GM12873 (cell line): ENCODE measurements around the gene HIPK2.

Experiments
- TF ChIP-seq, protein P1 (sequence below): IDR thresholded peaks from 2 replicates; pipeline ENCODE4 v1.5.1; 2012; ENCODE audit warnings: low read depth, mild to moderate bottlenecking, moderate library complexity, low read length, control low read depth; ENCODE audit not compliant: insufficient read depth; ENCODE audit errors: missing control alignments

HIPK2 gene

GRCh38 chr7:139699640-139700504 lies 77.9 kb downstream of the HIPK2 start:
- TF ChIP-seq, protein P1, sequence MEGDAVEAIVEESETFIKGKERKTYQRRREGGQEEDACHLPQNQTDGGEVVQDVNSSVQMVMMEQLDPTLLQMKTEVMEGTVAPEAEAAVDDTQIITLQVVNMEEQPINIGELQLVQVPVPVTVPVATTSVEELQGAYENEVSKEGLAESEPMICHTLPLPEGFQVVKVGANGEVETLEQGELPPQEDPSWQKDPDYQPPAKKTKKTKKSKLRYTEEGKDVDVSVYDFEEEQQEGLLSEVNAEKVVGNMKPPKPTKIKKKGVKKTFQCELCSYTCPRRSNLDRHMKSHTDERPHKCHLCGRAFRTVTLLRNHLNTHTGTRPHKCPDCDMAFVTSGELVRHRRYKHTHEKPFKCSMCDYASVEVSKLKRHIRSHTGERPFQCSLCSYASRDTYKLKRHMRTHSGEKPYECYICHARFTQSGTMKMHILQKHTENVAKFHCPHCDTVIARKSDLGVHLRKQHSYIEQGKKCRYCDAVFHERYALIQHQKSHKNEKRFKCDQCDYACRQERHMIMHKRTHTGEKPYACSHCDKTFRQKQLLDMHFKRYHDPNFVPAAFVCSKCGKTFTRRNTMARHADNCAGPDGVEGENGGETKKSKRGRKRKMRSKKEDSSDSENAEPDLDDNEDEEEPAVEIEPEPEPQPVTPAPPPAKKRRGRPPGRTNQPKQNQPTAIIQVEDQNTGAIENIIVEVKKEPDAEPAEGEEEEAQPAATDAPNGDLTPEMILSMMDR: peak; percentile 30

- TF ChIP-seq, protein P1: no peak
These were observed 79.0 kb downstream of the HIPK2 start for GRCh38 chr7:139698844-139699243.

DNA sequence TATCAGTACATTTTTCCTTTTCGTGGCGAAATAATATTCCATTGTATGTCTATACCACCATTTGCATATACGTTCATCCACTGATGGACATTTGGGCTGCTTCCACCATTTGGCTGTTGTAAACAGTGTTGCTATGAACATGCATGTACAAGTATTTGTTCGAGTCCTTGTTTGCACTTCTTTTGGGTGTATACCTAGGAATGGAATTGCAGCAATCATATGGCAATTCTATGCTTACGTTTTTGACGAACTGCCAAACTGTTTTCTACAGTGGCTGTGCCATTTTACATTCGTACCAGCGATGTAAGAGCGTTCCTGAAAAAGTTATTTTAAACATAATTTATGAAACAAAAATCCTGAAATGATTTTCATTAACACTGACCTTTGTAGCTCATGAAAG lies 79.5 kb downstream of the HIPK2 start:
- TF ChIP-seq, protein P1: no peak

DNA sequence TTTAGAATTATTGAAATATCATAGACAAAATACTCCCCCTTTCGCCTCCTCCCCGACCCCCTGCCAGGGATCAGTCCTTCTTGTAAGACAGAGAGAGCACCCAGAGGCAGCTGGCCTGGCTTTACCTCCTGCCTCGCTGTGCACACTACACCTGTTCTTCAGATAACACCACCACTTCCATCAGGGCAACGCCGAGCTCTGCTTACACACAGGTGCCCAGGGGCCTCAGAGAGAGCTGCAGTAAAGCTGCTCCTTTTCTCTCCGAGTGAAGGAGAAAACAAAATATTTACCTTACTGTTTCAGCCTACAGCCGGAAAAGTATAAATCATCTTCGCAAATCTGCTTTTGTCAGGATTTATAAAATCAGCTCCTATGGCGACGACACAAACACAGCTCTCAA lies 80.7 kb downstream of the HIPK2 start:
- TF ChIP-seq, protein P1: no peak

DNA sequence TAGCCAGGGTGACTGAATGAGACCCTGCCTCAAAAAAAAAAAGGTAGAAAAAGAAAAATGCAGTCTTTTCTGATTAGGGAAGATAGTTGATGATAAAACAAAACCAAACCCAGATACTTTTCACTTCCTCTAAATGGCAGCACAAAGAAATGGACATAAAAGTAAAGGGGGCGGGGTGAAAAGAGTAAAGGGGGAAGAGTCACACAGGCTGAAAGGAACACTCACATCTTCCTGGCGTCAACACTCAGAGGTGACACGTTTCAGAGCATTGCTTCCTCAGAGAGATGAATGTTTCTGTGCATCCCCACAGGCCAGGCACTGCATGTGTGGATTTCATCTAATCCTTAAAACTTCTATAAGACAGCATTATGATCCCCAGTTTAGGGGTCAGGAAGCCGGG lies 81.2 kb downstream of the HIPK2 start:
- TF ChIP-seq, protein P1: no peak

DNA sequence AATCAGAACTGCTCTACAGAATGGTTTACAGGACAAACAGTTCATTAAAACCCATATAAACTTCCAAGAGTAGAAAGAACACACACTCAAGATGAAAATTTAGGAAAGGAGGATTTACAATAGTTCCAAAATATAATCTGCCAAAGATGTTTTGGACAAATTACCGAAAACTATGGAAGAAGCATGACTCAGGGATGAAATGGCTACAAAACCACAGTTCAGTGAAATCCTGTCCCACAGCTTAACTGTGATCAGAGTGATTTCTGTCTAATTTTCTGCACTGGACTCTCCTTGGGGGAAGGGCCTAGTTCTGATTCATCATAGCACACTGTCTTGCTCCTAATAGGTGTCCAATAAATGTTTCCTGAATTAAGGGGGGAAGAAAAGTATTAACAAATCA lies 82.2 kb downstream of the HIPK2 start:
- TF ChIP-seq, protein P1: no peak

GRCh38 chr7:139695051-139695450 lies 82.7 kb downstream of the HIPK2 start:
- TF ChIP-seq, protein P1: no peak
